ENCODE data around the gene KASH5. TPM values are rescaled to one million over a fixed set of nuclear protein-coding genes. Genes with fewer than 3 reads are reported as not detected.

KASH5 gene
- total RNA-seq, 1 experiment from 2014 or later = 0.42 TPM

- no peak for TF ChIP-seq E2F4 (CRISPR knock-in tag; IDR thresholded peaks at IDR 0.05; ENCODE audit: borderline replicate concordance, low read depth)
- TF ChIP-seq HMGXB4 (CRISPR knock-in tag; IDR thresholded peaks at IDR 0.05) = no peak
- no peak for TF ChIP-seq SP1 (CRISPR knock-in tag; conservative IDR thresholded peaks at IDR 0.05)
- no peak for TF ChIP-seq STAT6 (CRISPR knock-in tag; conservative IDR thresholded peaks at IDR 0.05; ENCODE audit: low read depth)
Measured at GRCh38 chr19:49461656-49462055, 73.6 kb downstream of the KASH5 start (continued).

GRCh38 chr19:49462492-49462891 is 74.4 kb downstream of the KASH5 start:
- Mint-ChIP-seq H3K4me3 (no peak overlapping the region), H3K4me1 (no peaks in the 10 kb centered on the region), H3K27ac (no peak overlapping the region), H3K9me3 (no peaks in the 10 kb centered on the region), H3K36me3 (peaks cover 10% of the 10 kb centered on the region), H3K27me3 (ENCODE audit: low read depth) (no peaks in the 10 kb centered on the region)
- POLR2A ChIA-PET = no interaction called here
- DNase-seq (ENCODE audit: low spot score) (no peak), ATAC-seq (no peak)
- CTCF ChIA-PET = no interaction called here
- TF ChIP-seq FOXP4 (CRISPR knock-in tag; IDR thresholded peaks at IDR 0.05) (no peak), NR3C1 (CRISPR knock-in tag; conservative IDR thresholded peaks at IDR 0.05; ENCODE audit: low read depth) (no peak), RELA (CRISPR knock-in tag; IDR thresholded peaks at IDR 0.05; ENCODE audit: borderline replicate concordance) (no peak), KAT7 (CRISPR knock-in tag; IDR thresholded peaks at IDR 0.05; ENCODE audit: borderline replicate concordance) (no peak), NFE2L1 (CRISPR knock-in tag; IDR thresholded peaks at IDR 0.05) (no peak), PRRX2 (CRISPR knock-in tag; IDR thresholded peaks at IDR 0.05) (no peak), ZBTB43 (CRISPR knock-in tag; IDR thresholded peaks at IDR 0.05) (no peak), TEAD4 (CRISPR knock-in tag; IDR thresholded peaks at IDR 0.05) (no peak), JAZF1 (CRISPR knock-in tag; IDR thresholded peaks at IDR 0.05) (no peak), HMGA2 (CRISPR knock-in tag; IDR thresholded peaks at IDR 0.05) (no peak), ZNF416 (CRISPR knock-in tag; IDR thresholded peaks at IDR 0.05) (no peak), AR (CRISPR knock-in tag; IDR thresholded peaks at IDR 0.05) (no peak), CREB1 (CRISPR knock-in tag; IDR thresholded peaks at IDR 0.05) (no peak), NFATC4 (CRISPR knock-in tag; IDR thresholded peaks at IDR 0.05) (no peak), GTF2I (CRISPR knock-in tag; conservative IDR thresholded peaks at IDR 0.05) (no peak), GRHL2 (CRISPR knock-in tag; IDR thresholded peaks at IDR 0.05; ENCODE audit: insufficient replicate concordance, severe bottlenecking) (no peak), FOXK1 (CRISPR knock-in tag; IDR thresholded peaks at IDR 0.05) (no peak), JUN (CRISPR knock-in tag; IDR thresholded peaks at IDR 0.05) (no peak), STAT6 (CRISPR knock-in tag; conservative IDR thresholded peaks at IDR 0.05; ENCODE audit: low read depth) (no peak)
